ENCODE measurements around the gene MTNR1B.

MTNR1B gene
- total RNA-seq: 0 reads per million in 9 experiments

DNA sequence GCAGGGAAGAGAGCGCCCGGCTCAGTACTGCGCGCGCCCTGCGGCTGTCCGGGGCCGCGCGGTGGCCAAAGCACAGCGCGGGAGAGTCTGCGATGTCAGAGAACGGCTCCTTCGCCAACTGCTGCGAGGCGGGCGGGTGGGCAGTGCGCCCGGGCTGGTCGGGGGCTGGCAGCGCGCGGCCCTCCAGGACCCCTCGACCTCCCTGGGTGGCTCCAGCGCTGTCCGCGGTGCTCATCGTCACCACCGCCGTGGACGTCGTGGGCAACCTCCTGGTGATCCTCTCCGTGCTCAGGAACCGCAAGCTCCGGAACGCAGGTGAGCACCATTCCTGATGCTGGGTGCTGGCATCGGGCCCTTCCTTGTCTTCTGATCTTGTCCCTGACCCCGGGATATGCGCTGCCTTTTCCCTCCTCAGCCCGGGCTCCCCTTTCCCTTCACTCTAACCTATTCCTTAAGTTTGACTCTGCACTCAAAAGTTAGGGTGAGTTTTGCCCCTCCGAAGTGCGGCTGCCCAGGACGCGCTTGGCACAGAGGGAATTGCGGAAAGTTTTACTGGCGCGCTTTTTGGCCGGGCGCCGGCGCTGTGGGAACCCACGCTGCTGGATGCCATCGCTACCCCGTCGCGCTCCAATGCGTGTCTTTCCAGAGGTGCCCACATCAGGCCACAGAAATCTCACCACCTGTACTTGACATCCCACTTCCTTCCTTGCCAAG lies at the start of gene MTNR1B:
TSS of gene MTNR1B (plus strand) at position 18 of the 714 bp plus-strand sequence. CDS start at position 93, 75 bp downstream.
- ATAC-seq (replicated peaks) (no peak), DNase-seq (no peak)
- H3K4me1 Mint-ChIP-seq (ENCODE audit: low read depth in 2 of 2): no peaks in the 10 kb centered on the region
- H3K36me3 Mint-ChIP-seq (ENCODE audit: insufficient read depth): no peaks in the 10 kb centered on the region
- H3K27me3 Mint-ChIP-seq: no peaks in the 10 kb centered on the region
- no peak within 1 kb of the TSS for H3K27ac Mint-ChIP-seq
- H3K9me3 Mint-ChIP-seq: peaks cover 4 to 9% of the 10 kb centered on the region in 2 donors
- no peak within 1 kb of the TSS for H3K4me3 Mint-ChIP-seq

DNA sequence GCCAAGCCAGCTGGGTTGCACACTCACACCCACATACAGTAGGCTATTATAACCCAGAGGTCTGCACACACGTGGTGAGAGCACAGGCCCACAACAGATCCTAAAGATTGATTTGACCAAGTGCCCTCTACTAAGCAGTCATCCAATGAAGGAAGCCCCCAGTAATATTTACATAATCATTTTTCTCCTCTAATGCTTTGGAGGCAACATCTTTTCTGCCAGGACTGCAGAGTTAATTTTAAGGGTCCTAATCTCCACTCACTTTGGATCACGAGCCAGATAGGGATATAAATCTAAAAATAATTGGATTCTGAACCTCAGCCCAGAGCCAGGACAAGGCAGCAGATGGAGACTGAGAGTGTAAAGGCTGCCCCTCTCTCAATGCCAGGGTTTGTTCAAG lies 49.1 kb upstream of the MTNR1B start:
- no peak for ATAC-seq (replicated peaks)
- Mint-ChIP-seq H3K27ac (no peak overlapping the region), H3K27me3 (no peaks in the 10 kb centered on the region), H3K9me3 (peaks cover 0 to 11% of the 10 kb centered on the region in 2 donors), H3K4me1 (ENCODE audit: low read depth in 2 of 2) (no peaks in the 10 kb centered on the region), H3K4me3 (no peak overlapping the region), H3K36me3 (ENCODE audit: insufficient read depth) (no peaks in the 10 kb centered on the region)
- no peak for DNase-seq

- Mint-ChIP-seq H3K4me3 (no peak overlapping the region), H3K27me3 (no peaks in the 10 kb centered on the region), H3K9me3 (peaks cover 0 to 12% of the 10 kb centered on the region in 2 donors), H3K36me3 (ENCODE audit: insufficient read depth) (no peaks in the 10 kb centered on the region), H3K27ac (no peak overlapping the region), H3K4me1 (ENCODE audit: low read depth in 2 of 2) (no peaks in the 10 kb centered on the region)
- ATAC-seq (replicated peaks): no peak
- no peak for DNase-seq
These were observed 46.7 kb upstream of the MTNR1B start for GRCh38 chr11:92922731-92923130.

DNA sequence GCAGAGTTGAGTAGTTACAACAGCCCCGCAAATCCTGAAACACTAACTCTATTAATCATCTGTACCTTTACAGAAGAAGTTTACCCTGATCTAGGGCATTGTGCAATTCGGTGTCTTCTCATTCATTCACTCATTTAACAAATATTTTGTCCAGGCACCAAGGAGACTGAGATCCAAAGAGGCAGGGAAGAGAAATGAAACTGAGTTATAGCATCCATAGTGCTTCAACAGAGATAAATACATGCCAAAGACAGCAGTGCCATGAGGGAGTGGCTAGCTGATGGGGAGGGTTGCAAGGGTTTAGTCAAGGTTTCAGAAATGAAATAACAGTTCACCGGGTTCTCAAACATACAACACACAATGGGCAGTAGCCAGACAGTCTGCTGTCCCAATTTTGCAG lies 40.2 kb upstream of the MTNR1B start:
- Mint-ChIP-seq H3K36me3 (ENCODE audit: insufficient read depth) (no peaks in the 10 kb centered on the region), H3K4me3 (no peak overlapping the region), H3K9me3 (peaks cover 0 to 10% of the 10 kb centered on the region in 2 donors), H3K4me1 (ENCODE audit: low read depth in 2 of 2) (no peaks in the 10 kb centered on the region), H3K27ac (no peak overlapping the region), H3K27me3 (peaks cover 0 to 3% of the 10 kb centered on the region in 2 donors)
- DNase-seq (no peak), ATAC-seq (replicated peaks) (no peak)

DNA sequence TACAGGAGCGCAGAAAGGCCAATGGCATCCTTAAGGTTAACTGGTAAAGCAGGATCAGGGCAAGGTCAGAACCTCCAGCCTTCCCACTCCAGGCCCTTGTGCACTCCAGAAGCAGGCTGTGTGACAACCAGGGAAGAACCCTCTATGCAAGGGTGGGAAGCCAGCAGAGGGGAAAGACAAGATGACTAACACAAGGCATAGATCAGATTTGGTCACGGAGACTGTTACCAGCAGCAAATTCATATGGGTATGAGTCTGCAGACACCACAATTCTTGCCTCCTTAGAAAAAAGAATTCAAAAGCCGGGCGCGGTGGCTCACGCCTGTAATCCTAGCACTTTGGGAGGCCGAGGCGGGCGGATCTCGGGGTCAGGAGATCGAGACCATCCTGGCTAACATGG lies 39.8 kb upstream of the MTNR1B start:
- Mint-ChIP-seq H3K27me3 (peaks cover 0 to 5% of the 10 kb centered on the region in 2 donors), H3K36me3 (ENCODE audit: insufficient read depth) (no peaks in the 10 kb centered on the region), H3K4me3 (no peak overlapping the region), H3K4me1 (ENCODE audit: low read depth in 2 of 2) (no peaks in the 10 kb centered on the region), H3K27ac (no peak overlapping the region), H3K9me3 (peaks cover 0 to 7% of the 10 kb centered on the region in 2 donors)
- no peak for DNase-seq
- no peak for ATAC-seq (replicated peaks)

DNA sequence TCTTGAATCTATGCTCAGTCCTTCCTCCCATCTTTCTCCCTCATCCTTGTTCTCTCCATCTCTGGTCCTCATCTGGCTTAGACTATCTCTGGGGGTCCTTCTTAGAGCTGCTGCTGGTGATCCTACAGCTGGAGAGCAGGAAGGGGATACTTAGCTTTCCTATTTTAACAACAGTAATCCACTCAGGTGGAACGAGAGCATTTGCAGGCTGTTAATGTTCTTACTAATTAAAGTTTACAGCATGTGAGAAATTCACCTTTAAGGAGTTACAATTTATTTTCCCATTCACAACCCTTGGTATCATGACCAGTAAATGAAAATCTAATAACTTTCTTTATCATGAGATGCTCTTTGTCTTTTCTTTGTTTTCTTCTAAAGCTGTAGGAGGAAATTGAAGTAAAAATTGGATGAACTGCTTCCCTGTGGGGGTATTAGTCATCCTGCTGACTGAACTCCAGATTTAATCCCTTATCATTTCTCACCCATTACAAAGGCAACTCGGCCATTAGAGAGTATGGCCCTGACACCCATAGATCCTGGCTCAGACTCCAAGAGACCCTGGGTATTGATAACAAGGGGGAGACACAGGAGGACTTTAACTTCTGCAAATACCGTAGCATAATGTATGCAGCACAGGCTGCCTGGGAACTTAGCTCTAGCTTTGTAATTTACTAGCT lies 37.6 kb upstream of the MTNR1B start:
- ATAC-seq (replicated peaks) (no peak), DNase-seq (no peak)
- H3K27me3 Mint-ChIP-seq: peaks cover 0 to 5% of the 10 kb centered on the region in 2 donors
- H3K36me3 Mint-ChIP-seq (ENCODE audit: insufficient read depth): no peaks in the 10 kb centered on the region
- peaks cover 0 to 5% of the 10 kb centered on the region in 2 donors for H3K9me3 Mint-ChIP-seq
- H3K4me1 Mint-ChIP-seq (ENCODE audit: low read depth in 2 of 2): no peaks in the 10 kb centered on the region
- H3K4me3 Mint-ChIP-seq: no peak overlapping the region
- no peak overlapping the region for H3K27ac Mint-ChIP-seq

- ATAC-seq (replicated peaks) (no peak), DNase-seq (no peak)
- no peak overlapping the region for H3K4me3 Mint-ChIP-seq
- H3K36me3 Mint-ChIP-seq (ENCODE audit: insufficient read depth): no peaks in the 10 kb centered on the region
- peaks cover 0 to 1% of the 10 kb centered on the region in 2 donors for H3K9me3 Mint-ChIP-seq
- peaks cover 0 to 2% of the 10 kb centered on the region in 2 donors for H3K27me3 Mint-ChIP-seq
- no peak overlapping the region for H3K27ac Mint-ChIP-seq
- no peaks in the 10 kb centered on the region for H3K4me1 Mint-ChIP-seq (ENCODE audit: low read depth in 2 of 2)
These were observed 30.1 kb upstream of the MTNR1B start for GRCh38 chr11:92939305-92939704.

GRCh38 chr11:92941676-92942571 lies 27.5 kb upstream of the MTNR1B start:
- Mint-ChIP-seq H3K27me3 (no peaks in the 10 kb centered on the region), H3K27ac (no peak overlapping the region), H3K9me3 (peaks cover 0 to 5% of the 10 kb centered on the region in 2 donors), H3K36me3 (ENCODE audit: insufficient read depth) (no peaks in the 10 kb centered on the region), H3K4me3 (no peak overlapping the region), H3K4me1 (ENCODE audit: low read depth in 2 of 2) (no peaks in the 10 kb centered on the region)
- ATAC-seq (replicated peaks) (no peak), DNase-seq (no peak)

GRCh38 chr11:92946707-92947106 lies 22.7 kb upstream of the MTNR1B start:
- no peaks in the 10 kb centered on the region for H3K36me3 Mint-ChIP-seq (ENCODE audit: insufficient read depth)
- no peak overlapping the region for H3K27ac Mint-ChIP-seq
- DNase-seq: no peak
- H3K9me3 Mint-ChIP-seq: peaks cover 10 to 17% of the 10 kb centered on the region in 2 donors
- no peak for ATAC-seq (replicated peaks)
- no peaks in the 10 kb centered on the region for H3K27me3 Mint-ChIP-seq
- H3K4me3 Mint-ChIP-seq: no peak overlapping the region
- no peaks in the 10 kb centered on the region for H3K4me1 Mint-ChIP-seq (ENCODE audit: low read depth in 2 of 2)

DNA sequence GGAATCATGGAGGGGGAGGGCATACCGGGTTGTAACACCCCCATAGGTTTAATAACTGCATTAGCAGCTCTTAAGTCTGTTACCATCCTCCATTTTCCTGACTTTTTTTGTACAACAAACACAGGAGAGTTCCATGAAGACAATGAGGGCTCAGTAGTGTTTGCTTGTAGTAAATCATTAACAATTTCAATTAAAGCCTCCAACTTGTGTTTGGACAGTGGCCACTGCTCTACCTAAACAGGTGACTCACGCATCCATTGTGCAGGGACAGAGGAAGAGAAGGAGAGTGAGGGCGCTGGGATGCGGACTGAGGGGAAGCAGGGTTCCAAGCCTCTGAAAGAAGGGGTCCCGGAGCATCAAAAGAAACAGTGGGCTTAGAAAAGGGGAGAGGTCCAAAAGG lies 21.3 kb upstream of the MTNR1B start:
- no peak for DNase-seq
- H3K27ac Mint-ChIP-seq: no peak overlapping the region
- no peak for ATAC-seq (replicated peaks)
- peaks cover 10 to 17% of the 10 kb centered on the region in 2 donors for H3K9me3 Mint-ChIP-seq
- no peaks in the 10 kb centered on the region for H3K27me3 Mint-ChIP-seq
- H3K36me3 Mint-ChIP-seq (ENCODE audit: insufficient read depth): no peaks in the 10 kb centered on the region
- no peaks in the 10 kb centered on the region for H3K4me1 Mint-ChIP-seq (ENCODE audit: low read depth in 2 of 2)
- H3K4me3 Mint-ChIP-seq: no peak overlapping the region

GRCh38 chr11:92954003-92954402 lies 15.4 kb upstream of the MTNR1B start:
- no peak for ATAC-seq (replicated peaks)

GRCh38 chr11:92955860-92956259 lies 13.6 kb upstream of the MTNR1B start:
- H3K4me1 Mint-ChIP-seq (ENCODE audit: low read depth in 2 of 2): no peaks in the 10 kb centered on the region
- no peaks in the 10 kb centered on the region for H3K36me3 Mint-ChIP-seq (ENCODE audit: insufficient read depth)
- no peak overlapping the region for H3K27ac Mint-ChIP-seq
- peaks cover 0 to 2% of the 10 kb centered on the region in 2 donors for H3K9me3 Mint-ChIP-seq
- DNase-seq (no peak), ATAC-seq (replicated peaks) (no peak)
- H3K4me3 Mint-ChIP-seq: no peak overlapping the region
- no peaks in the 10 kb centered on the region for H3K27me3 Mint-ChIP-seq

More at GRCh38 chr11:92954003-92954402, 15.4 kb upstream of the MTNR1B start:
- Mint-ChIP-seq H3K27me3 (no peaks in the 10 kb centered on the region), H3K27ac (no peak overlapping the region), H3K4me1 (ENCODE audit: low read depth in 2 of 2) (no peaks in the 10 kb centered on the region), H3K4me3 (no peak overlapping the region), H3K36me3 (ENCODE audit: insufficient read depth) (no peaks in the 10 kb centered on the region), H3K9me3 (peaks cover 2 to 5% of the 10 kb centered on the region in 2 donors)
- DNase-seq: no peak

DNA sequence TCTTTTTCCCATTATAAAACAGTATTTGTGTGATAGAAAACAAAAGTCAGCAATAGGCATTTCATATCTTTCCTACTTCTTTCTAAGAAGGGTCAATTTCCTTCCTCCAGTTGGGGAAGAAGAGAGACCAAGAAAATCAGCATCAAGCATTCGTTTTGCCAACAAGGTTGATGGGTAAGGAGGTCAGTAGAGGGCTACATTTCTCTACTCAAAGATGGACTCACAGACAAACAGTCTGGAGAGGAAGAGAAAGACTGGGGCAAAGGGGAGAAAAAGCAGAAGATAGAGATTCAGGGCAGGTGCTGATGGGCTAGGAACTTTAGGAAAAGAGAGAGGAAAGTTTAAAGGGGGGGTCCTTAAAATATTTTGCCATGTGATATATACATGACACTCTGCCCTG lies 8.6 kb upstream of the MTNR1B start:
- no peaks in the 10 kb centered on the region for H3K36me3 Mint-ChIP-seq (ENCODE audit: insufficient read depth)
- no peaks in the 10 kb centered on the region for H3K4me1 Mint-ChIP-seq (ENCODE audit: low read depth in 2 of 2)
- ATAC-seq (replicated peaks) (no peak), DNase-seq (no peak)
- H3K4me3 Mint-ChIP-seq: no peak overlapping the region
- H3K27me3 Mint-ChIP-seq: no peaks in the 10 kb centered on the region
- H3K27ac Mint-ChIP-seq: no peak overlapping the region
- H3K9me3 Mint-ChIP-seq: peaks cover 0 to 3% of the 10 kb centered on the region in 2 donors

Measured in effector memory CD8-positive, alpha-beta T cell (primary cell).